ENCODE results near the gene BACE1-AS. TPM values are rescaled to one million over a fixed set of nuclear protein-coding genes. Genes with fewer than 3 reads are reported as not detected.
A peak's percentile ranks its signal among the peaks of the same experiment; 100 is the strongest.

Gene BACE1-AS
- total and polyA plus RNA-seq, 12 donors = 4.0 to 35.1 (median 7.5) TPM

- Histone ChIP-seq H3K9me3 (replicated peaks in 1 of 3) (no peaks in the 10 kb centered on the region), H3K4me1 (replicated peaks in 1 of 2) (peaks cover 19 to 41% of the 10 kb centered on the region in 2 donors), H3K27ac (peak overlapping the region in 1 of 5 donors; percentile 9), H3K27me3 (no peaks in the 10 kb centered on the region), H3K4me3 (no peak overlapping the region), H3K36me3 (replicated peaks in 1 of 2) (no peaks in the 10 kb centered on the region)
- TF ChIP-seq POLR2A (IDR thresholded peaks at IDR 0.05) = no peak
- no peak for TF ChIP-seq CTCF (IDR thresholded peaks at IDR 0.05)
- intact Hi-C loops (cut with DNase I) = loop anchor here in 1 of 2 donors (10.0 kb wide), 1 partner anchor 68 kb away; no protein-coding TSS in a partner anchor
- no peak for DNase-seq
- 31 to 65% (median 43%) methylated on average over 5 of the region's 5 CpGs for WGBS, 4 donors
Observed at GRCh38 chr11:117313091-117313490, 21.9 kb downstream of the BACE1-AS start.

- intact Hi-C loops (cut with DNase I) = loop anchor here in 1 of 2 donors (10.0 kb wide), 1 partner anchor 69 kb away; no protein-coding TSS in a partner anchor
- Histone ChIP-seq H3K27ac (peak overlapping the region in 1 of 5 donors; percentile 51), H3K36me3 (replicated peaks in 1 of 2) (no peaks in the 10 kb centered on the region), H3K4me1 (replicated peaks in 1 of 2) (peaks cover 19 to 41% of the 10 kb centered on the region in 2 donors), H3K27me3 (no peaks in the 10 kb centered on the region), H3K4me3 (peak overlapping the region in 2 of 4 donors; percentile 80 to 93), H3K9me3 (replicated peaks in 1 of 3) (no peaks in the 10 kb centered on the region)
- TF ChIP-seq POLR2A (IDR thresholded peaks at IDR 0.05) = no peak
- no peak for TF ChIP-seq CTCF (IDR thresholded peaks at IDR 0.05)
- 39 to 49% (median 42%) methylated on average over 9 to 14 of the region's 14 CpGs for WGBS, 4 donors
- DNase-seq = peak in 3 of 7 donors; percentile 30 to 47 (median 33)
Observed at GRCh38 chr11:117313828-117314768, 23.0 kb downstream of the BACE1-AS start.

GRCh38 chr11:117314840-117315239, 23.7 kb downstream of the BACE1-AS start:
- WGBS, 4 donors = 8 to 28% (median 10%) methylated on average over 7 to 10 of the region's 10 CpGs
- no peaks in the 10 kb centered on the region for H3K27me3 ChIP-seq
- H3K9me3 ChIP-seq (replicated peaks in 1 of 3) = no peaks in the 10 kb centered on the region
- peak overlapping the region in 2 of 4 donors; percentile 80 to 93 for H3K4me3 ChIP-seq
- H3K27ac ChIP-seq = peak overlapping the region in 1 of 5 donors; percentile 51
- H3K36me3 ChIP-seq (replicated peaks in 1 of 2) = no peaks in the 10 kb centered on the region
- TF ChIP-seq CTCF (IDR thresholded peaks at IDR 0.05) = no peak
- TF ChIP-seq POLR2A (IDR thresholded peaks at IDR 0.05) = no peak
- intact Hi-C loops (cut with DNase I) = loop anchor here (5.0 to 10.0 kb wide), 2 partner anchors 70 to 83 kb away; partner anchors contain the start of genes PCSK7 (in 1 of the 2) and RNF214 (in 1 of the 2)
- peaks cover 19 to 41% of the 10 kb centered on the region in 2 donors for H3K4me1 ChIP-seq (replicated peaks in 1 of 2)
- DNase-seq = peak in 2 of 7 donors; percentile 28 to 29

Data from adrenal gland (tissue), 12 donors.